Measurements from ENCODE around the gene AKT1S1. TPM values are rescaled to one million over a fixed set of nuclear protein-coding genes. Genes with fewer than 3 reads are reported as not detected.

AKT1S1 gene
- total RNA-seq = 2.8 and 5.3 TPM in 2 replicates

DNA sequence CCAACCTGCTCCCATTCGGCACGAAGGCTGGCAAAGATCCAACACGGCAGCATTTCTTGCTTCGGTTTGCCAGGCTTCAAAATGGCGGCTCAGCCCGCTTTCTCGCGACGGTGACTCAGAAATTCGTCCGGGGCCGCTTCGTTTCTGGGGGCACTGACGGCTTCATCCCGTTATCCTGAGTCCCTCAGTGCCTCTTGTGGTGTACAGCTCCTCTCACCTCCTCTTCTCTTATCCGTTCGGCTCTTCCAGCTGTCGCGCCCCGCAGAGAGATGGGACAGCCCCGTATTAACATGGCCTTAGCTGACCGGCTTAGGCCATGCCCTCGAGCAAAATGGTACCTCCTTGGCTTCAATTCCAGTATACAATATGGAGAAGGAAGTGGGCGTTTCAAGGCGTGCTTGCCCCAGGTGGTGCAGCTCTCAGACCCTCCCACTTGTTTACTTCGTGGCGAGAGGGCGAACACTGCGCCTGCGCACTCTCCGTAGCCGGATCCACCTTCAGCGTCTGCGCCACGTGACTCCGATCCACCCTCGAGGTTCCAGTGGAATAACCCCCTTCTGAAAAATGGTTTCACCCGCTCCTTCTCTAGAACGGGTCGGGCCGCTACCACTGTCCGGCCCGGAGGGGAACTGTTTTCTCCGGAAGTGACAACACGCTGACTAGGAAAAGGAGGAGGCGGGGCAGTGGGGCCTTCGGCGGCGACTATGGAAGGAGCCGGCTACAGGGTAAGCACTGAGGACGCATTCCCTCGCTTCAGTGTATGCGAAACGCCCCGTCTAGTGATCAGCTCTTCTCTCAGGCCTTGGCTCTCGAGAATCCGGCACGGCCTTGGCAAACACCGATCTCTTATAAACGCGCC lies at the start of gene AKT1S1, which contains the start of gene TBC1D17:
TSS of gene AKT1S1 (minus strand) at position 336 of the 859 bp plus-strand sequence. CDS start 4,060 bp downstream, outside the sequence.
TSS of gene TBC1D17 (plus strand) at position 683 of the 859 bp plus-strand sequence. CDS start at position 705, 22 bp downstream.

DNA sequence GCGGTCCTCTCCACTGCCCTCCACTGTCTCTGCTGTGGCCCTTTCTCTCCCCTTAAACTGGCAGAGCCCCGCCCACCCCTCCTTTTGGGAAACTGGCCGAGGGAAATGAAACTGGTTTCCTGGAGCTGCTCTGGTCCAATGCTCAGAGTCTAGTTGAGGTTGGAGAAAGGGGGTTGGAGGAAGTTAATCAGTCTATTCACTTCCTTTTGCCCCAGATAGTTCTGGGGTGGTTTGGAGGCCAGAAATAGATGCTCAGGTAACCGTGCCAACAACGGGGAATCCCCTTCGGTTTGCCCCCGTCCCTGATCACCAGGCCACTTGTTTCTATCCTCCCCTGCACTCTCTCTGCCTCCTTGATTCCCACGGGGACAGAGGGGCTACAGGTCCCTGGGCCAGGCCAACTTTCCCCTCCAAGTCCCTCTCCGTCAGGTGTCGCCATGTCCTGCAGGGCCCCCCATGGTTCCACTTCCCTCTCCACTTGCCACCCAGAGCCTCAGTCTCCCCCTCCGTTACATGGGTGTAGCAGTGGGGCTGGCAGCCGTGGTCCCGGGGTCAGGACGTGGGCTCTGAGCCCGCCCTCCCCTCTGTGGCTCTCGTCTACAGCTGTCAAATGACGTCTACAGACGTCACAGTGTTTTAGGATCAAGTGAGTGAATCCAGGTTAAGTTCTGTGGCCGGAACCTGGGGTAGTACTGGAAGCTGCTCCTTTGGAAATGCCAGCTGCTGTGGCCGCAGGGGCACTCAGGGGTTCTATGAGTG lies 19.9 kb upstream of the AKT1S1 start, which contains the start of gene IL4I1:
TSS of gene IL4I1 (minus strand) at position 25 of the 759 bp plus-strand sequence. CDS start 727 bp downstream, outside the sequence.

GRCh38 chr19:49866933-49867782 lies 10.0 kb downstream of the AKT1S1 start, which contains the start of gene PNKP:
PNKP (minus strand) TSS chr19:49867576; CDS start chr19:49867204, 372 bp downstream.

DNA sequence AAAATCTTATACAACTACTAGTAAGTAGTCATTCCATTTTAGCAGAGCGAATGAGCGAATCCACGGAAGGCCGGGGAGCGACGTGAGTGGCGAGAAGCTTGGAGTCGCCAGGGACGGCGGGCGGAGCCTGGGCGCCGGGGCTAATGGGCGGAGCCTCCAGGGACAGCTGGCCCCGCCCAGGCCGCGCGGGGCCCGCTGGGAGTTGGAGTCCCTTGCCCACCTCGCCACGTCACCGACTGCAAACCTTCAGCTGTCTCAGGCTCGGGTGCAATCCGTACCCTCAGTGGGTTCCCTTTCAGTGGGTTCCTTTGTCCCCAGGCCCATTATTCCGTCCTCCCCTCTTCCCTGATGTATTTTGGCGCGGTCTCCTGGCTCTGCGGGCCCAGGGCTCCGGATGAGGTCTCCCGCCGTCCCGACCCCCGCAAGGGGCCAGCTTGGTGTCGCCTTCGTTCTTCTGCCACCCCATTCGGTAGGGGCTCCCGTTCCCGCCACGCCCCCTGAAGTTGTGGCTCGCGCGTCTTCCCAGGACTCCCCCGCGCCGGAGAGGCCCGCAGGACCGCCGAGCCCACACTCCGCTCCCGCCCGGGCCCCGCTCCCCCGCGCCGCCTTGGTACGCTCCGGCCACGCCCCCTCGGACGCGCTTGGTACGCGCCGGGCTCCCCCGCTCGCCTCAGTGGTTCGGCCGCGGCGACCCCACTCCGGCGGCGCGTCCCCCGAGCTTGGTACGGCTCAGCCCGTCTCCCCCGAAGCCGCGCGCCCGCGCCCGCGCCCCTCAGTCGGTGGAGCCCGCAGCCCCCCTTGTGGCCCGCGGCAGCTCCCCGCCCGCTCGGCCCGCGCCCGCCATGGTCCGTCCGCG lies 26.4 kb downstream of the AKT1S1 start, which contains the start of gene PTOV1:
TSS of gene PTOV1 (plus strand) at position 673 of the 856 bp plus-strand sequence.

Other genes starting within 250 kb of the AKT1S1 start
- 22.8 and 34.9 TPM in 2 replicates for gene RRAS, start 237.2 kb downstream of the AKT1S1 start, total RNA-seq
- 14.2 and 16.4 TPM in 2 replicates for gene SCAF1, start 235.1 kb downstream of the AKT1S1 start, total RNA-seq
- gene IRF3, start 211.5 kb downstream of the AKT1S1 start, total RNA-seq = 98.1 and 111 TPM in 2 replicates
- 2.4 and 3.8 TPM in 2 replicates for gene BCL2L12, start 211.4 kb downstream of the AKT1S1 start, total RNA-seq
- gene PRMT1, start 200.1 kb downstream of the AKT1S1 start, total RNA-seq = 264 and 577 TPM in 2 replicates
- gene ADM5, start 187.8 kb downstream of the AKT1S1 start, total RNA-seq = 0.64 and 0.72 TPM in 2 replicates
- 1.4 and 1.9 TPM in 2 replicates for gene CPT1C, start 186.2 kb downstream of the AKT1S1 start, total RNA-seq
- not detected in 2 replicates for gene TSKS, start 114.0 kb downstream of the AKT1S1 start, total RNA-seq
- 39.2 and 39.5 TPM in 2 replicates for gene AP2A1, start 110.4 kb downstream of the AKT1S1 start, total RNA-seq
- gene FUZ, start 64.1 kb downstream of the AKT1S1 start, total RNA-seq = 8.5 and 22.9 TPM in 2 replicates
- gene MED25, start 59.1 kb downstream of the AKT1S1 start, total RNA-seq = 14.0 and 15.6 TPM in 2 replicates
- 24.7 and 38.1 TPM in 2 replicates for gene PTOV1, start 26.2 kb downstream of the AKT1S1 start, total RNA-seq
- gene PNKP, start 9.8 kb downstream of the AKT1S1 start, total RNA-seq = 31.5 and 34.7 TPM in 2 replicates
- 3.4 and 3.9 TPM in 2 replicates for gene TBC1D17, start 347 bp upstream of the AKT1S1 start, total RNA-seq
- gene IL4I1, start 19.5 kb upstream of the AKT1S1 start, total RNA-seq = 0.21 and 4.8 TPM in 2 replicates
- gene ATF5, start 51.9 kb upstream of the AKT1S1 start, total RNA-seq = 1.3 and 3.4 TPM in 2 replicates
- gene NUP62, start 52.1 kb upstream of the AKT1S1 start, total RNA-seq = 19.8 and 20.2 TPM in 2 replicates
- gene SIGLEC11, start 83.8 kb upstream of the AKT1S1 start, total RNA-seq = not detected in 2 replicates
- 19.8 and 21.3 TPM in 2 replicates for gene VRK3, start 148.0 kb upstream of the AKT1S1 start, total RNA-seq
- 4.6 and 11.7 TPM in 2 replicates for gene ZNF473, start 148.7 kb upstream of the AKT1S1 start, total RNA-seq

Measured in tracheal epithelial cell (primary cell).